ENCODE data around the gene GP1BB.

Gene GP1BB

DNA sequence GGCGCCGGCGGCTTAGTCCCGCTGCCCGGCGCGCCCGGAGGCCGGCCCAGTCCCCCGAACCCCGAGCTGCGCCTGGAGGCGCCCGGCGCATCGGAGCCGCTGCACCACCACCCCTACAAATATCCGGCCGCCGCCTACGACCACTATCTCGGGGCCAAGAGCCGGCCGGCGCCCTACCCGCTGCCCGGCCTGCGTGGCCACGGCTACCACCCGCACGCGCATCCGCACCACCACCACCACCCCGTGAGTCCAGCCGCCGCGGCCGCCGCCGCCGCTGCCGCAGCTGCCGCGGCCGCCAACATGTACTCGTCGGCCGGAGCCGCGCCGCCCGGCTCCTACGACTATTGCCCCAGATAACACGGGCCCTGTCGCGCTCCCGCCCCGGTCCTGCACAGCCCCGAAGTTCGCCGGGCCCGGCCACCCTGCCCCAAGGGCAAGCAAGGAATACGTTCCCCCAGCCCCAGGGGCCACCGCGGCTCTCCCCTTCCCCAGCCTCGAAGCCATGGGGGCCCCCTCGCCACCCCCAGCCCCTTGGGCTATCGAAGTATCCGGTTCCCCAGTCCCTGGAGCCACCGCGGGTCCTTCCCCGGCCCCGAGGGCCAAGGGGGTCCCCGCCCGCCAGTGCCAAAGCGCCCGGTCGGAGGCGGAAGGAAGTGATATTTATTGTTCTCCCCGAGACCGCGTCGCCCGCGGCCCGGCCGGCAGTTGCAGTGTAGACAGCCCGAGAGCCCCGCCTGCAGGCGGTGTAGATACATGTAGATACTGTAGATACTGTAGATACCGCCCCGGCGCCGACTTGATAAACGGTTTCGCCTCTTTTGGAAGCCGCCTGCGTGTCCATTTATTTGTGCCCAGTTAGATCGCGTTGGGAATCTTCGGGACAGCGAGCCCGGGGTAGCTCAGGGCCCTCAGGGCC is 43.4 kb downstream of the GP1BB start:
- DNase-seq (ENCODE audit: low read depth) = no peak

DNA sequence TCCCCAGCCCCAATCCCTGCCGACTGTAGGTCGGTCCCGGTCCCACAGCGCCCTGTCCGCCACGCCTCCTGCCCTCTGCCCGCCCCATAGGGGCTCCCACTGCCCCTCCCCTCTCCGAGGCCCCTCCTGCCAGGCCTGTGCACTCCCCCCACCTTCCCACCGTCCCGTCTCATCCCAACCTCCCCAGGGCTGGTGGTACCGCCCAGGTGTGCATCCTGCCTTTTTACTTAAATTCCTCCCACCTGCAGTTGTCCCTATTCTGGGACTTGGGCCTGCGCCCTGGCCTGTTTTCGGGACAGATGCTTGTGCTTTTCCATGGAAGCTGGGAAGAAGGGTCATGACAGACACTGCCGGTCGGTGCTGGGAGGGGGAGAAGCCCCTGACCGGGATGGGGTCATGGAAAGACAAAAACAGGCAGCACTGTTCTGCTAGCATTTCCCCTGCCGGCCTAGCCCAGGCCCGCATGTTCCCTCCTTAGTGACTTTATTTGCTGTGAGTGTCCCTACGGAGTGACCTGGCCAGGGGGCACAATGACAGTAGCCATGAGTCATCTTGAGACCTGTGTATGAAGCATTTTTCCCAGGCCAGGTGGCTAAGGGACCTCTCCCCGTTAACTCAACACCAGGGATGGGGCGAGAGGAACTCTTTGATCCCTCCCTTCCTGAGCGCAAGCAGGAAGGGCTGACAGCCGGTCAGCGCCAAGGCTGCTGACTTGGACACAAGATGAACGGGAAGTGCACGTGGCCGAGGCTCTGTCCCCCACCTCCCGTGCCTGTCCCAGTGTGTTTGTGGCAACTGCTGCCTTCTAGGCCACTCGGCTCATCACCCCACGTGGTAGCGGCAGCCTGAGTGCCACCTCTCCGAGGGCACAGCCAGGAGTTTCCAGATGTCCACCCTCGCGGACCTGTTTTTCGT is 44.3 kb downstream of the GP1BB start:
- DNase-seq (ENCODE audit: low read depth) = no peak

DNA sequence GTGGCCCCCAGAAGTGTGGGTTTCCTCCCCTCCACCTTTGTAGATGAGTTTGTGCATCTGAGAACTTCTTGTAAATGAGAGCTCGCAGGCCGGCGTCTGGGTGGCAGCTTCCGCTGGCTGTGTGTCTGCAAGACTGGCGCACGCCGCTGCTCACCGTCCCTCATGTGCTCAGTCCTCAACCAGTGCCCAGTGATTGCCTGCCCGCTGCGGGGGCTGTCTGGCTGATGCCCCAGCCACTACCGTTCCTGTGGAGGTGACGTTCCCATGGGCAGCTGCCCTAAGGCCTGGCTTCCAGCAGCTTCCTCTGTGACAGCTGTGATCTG is 46.0 kb downstream of the GP1BB start:
- no peak for DNase-seq (ENCODE audit: low read depth)

DNA sequence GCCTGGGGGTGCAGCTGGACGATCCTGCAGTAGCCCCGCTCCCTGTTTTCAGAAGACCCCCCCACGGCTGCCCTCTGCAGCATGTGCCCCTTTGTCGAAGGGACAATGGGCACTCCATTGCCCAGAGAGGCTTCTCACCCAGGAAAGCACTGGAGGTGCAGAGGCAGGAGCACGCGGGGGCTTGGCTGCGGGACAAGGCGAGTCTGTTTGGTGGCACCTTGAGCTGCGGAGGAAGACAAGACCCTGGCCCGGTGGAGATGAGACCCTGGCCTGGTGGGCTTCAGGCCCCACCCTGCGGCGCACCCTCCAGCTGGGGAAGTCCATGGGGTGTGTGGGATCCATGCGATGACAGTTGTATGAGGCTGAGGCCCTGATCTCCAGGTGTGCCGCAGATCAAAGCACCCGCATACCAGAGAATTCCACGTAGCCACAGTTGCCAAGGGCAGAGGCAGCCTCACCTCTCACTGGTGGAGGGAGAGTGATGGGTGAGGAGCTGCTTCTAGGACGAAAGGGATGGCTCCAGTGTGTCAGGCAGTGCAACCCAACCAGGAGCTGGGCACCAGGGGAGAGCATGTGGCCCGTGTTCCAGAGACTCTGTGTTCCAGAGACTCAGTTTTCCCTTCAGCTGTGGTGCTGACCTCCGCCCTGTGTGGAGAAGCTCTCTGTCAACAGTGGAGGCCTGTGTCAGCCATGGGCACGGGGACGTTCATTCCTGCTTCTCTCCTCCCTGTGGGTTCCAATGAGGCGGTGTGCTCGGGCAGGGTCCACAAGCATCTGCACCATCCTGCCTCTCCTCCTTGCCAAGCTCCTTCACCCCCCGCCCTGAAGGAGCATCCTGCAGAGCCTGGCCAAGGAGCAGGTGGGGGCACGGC is 47.2 kb downstream of the GP1BB start:
- DNase-seq (ENCODE audit: low read depth) = no peak

DNA sequence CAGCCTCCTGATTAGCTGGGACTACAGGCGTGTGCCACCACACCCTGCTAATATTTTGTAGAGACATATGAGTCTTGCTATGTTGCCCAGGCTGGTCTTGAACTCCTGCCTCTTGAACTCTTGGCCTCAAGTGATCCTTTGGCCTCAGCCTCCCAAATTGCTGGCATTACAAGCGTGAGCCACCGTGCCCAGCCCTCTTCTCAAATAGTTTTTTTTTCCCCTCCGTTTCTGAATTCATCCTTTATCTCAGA is 49.0 kb downstream of the GP1BB start:
- DNase-seq (ENCODE audit: low read depth) = no peak

DNA sequence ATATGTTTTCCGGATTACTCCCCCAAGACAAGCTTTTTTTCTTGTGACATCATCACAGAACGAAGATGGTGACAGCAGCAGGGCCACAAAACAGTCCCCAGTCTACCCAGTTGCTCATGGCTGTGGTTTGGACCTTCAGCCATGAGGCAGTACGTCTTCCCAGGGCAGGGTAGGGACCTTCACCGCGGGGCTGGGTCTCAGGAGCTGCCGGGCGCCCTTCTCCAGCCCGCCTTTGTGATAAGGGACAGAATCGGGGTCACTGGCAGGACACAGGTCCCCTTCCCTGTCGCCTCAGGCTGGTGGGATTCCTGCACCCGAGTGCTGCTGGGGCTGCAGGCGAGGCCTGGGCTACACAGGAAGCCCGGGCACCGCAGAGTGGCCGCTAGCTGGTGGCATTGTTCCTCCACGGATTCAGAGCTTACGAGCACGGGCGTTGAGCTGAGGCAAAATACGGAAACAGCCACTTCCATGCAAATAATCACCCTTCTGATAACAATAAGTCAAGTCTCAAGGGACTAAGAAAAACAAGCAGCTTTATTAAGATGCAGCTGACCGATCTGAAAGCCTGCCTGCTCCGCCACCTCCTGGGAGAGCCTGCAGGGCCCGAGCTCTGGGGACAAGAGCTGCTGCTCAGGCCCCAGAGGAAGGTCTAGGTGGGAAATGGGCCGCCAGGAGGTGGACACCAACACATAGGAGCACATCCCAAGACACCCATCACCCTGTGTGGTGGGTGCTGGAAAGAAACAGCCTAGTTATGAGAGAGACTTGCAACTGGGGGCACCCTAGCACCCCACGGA is 49.5 kb downstream of the GP1BB start:
- DNase-seq (ENCODE audit: low read depth) = no peak

DNA sequence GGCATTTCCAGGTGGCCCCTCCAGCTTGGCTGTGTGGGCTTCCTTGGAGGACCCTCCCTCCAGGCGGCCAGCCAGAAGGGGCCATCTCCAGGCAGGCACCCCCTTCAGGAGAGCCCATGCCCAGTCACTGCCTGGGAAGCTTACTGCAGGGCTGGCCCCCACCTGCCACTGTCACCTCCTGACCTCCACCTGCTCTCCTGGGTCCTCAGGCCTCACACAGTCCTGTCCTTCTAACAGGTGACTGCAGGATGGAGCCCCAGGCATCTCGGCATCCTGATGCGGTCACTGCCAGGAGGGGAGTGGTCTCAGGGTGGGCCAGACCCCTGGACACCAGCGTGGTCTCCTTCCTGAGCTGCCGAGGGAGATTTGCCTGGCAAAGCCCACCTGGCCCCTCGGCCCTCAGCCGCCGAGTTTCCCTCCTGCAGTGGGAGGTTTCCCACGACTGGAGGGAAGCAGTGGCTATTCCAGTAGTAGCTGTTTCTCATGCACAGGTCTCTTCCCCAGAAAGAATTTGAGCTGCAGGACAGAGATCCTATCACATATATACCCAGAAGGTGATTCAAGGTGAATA is 50.2 kb downstream of the GP1BB start:
- no peak for DNase-seq (ENCODE audit: low read depth)

Measured in activated T-cell treated with anti-CD3 and anti-CD28 coated beads for 24 hours (primary cell).